Spinal cord (tissue), 10 donors: ENCODE results near the gene PDSS2. TPM values are rescaled to one million over a fixed set of nuclear protein-coding genes. Genes with fewer than 3 reads are reported as not detected.

ENCODE experiments used
- DNase-seq, 6 donors: peaks; one replicate each; pipeline versions ENCODE4 v3.0.0 to v3.0.0-alpha.2; 2013 to 2015; ENCODE audit warnings: low spot score in 6 of 6, low read depth in 4 of 6
- H3K27ac ChIP-seq: one replicate; pipeline ENCODE4 v1.5.1; 2013; ENCODE audit warnings: low read depth, low read length, control low read depth
- H3K27me3 ChIP-seq: one replicate; pipeline ENCODE4 v1.6.1; 2013; ENCODE audit warnings: low read length; ENCODE audit not compliant: control insufficient read depth, insufficient read depth
- H3K36me3 ChIP-seq: one replicate; pipeline ENCODE4 v1.6.1; 2013; ENCODE audit warnings: low read length; ENCODE audit not compliant: control insufficient read depth, insufficient read depth
- H3K4me1 ChIP-seq: one replicate; pipeline ENCODE4 v1.6.1; 2013; ENCODE audit warnings: low read length; ENCODE audit not compliant: control insufficient read depth, insufficient read depth
- H3K4me3 ChIP-seq: one replicate; pipeline ENCODE4 v1.5.1; 2013; ENCODE audit warnings: low read depth, low read length, control low read depth
- H3K9me3 ChIP-seq: one replicate; pipeline ENCODE4 v1.6.1; 2013; ENCODE audit warnings: low read length; ENCODE audit not compliant: control insufficient read depth, insufficient read depth
- WGBS: methylation state at CpG from one replicate; pipeline ENCODE4 v1.1.5; 2013; ENCODE audit warnings: missing lambda C conversion rate; ENCODE audit not compliant: insufficient coverage; 5-methylcytosine and 5-hydroxymethylcytosine counted together
- polyA plus RNA-seq, 2 donors: library from polyadenylated mRNA; unstranded; fragments of 120-200 nt; gene quantifications; one replicate each; pipeline ENCODE4 v1.2.1, GENCODE V29; 2013; ENCODE audit not compliant: insufficient read length in 2 of 2
- total RNA-seq, 2 donors: library from RNA; depleted of rRNA in 1 of 2; stranded (reverse); fragments of 120-200 nt in 1 of 2; fragments of >200 nt in 1 of 2; gene quantifications; one replicate each; pipeline versions ENCODE4 v1.2.3 to v1.2.4, GENCODE V29; 2013 to 2014
- donor health status: healthy.

Gene PDSS2
- total and polyA plus RNA-seq, 4 donors, result 9.5 to 14.5 (median 10.6) TPM

- Histone ChIP-seq H3K9me3 (no peaks in the 10 kb centered on the region), H3K36me3 (no peaks in the 10 kb centered on the region), H3K4me3 (no peak overlapping the region), H3K4me1 (peaks cover 3% of the 10 kb centered on the region), H3K27ac (no peak overlapping the region), H3K27me3 (no peaks in the 10 kb centered on the region)
- 53% methylated on average over 2 of the region's 4 CpGs for WGBS
- peak in 2 of 6 donors; percentile 49 to 70 for DNase-seq
These were observed 214.5 kb downstream of the PDSS2 start for GRCh38 chr6:107244742-107245480.

GRCh38 chr6:107244082-107244741 lies 215.2 kb downstream of the PDSS2 start:
- H3K9me3 ChIP-seq, result no peaks in the 10 kb centered on the region
- H3K27ac ChIP-seq, result no peak overlapping the region
- peaks cover 3% of the 10 kb centered on the region for H3K4me1 ChIP-seq
- 88% methylated on average over 1 of the region's 4 CpGs for WGBS
- DNase-seq, result no peak
- H3K27me3 ChIP-seq, result no peaks in the 10 kb centered on the region
- H3K36me3 ChIP-seq, result no peaks in the 10 kb centered on the region
- H3K4me3 ChIP-seq, result no peak overlapping the region

GRCh38 chr6:107243471-107243870 lies 215.9 kb downstream of the PDSS2 start:
- no peaks in the 10 kb centered on the region for H3K36me3 ChIP-seq
- H3K4me1 ChIP-seq, result peaks cover 3% of the 10 kb centered on the region
- H3K9me3 ChIP-seq, result no peaks in the 10 kb centered on the region
- no peak for DNase-seq
- 100% methylated on average over 2 of the region's 2 CpGs for WGBS
- H3K27ac ChIP-seq, result no peak overlapping the region
- no peaks in the 10 kb centered on the region for H3K27me3 ChIP-seq
- no peak overlapping the region for H3K4me3 ChIP-seq

- WGBS, result no CpG with 5 or more reads among the region's 5 CpGs
These were observed 221.2 kb downstream of the PDSS2 start for GRCh38 chr6:107237992-107238660.

GRCh38 chr6:107235511-107235910 lies 223.9 kb downstream of the PDSS2 start:
- DNase-seq, result no peak
- Histone ChIP-seq H3K36me3 (no peaks in the 10 kb centered on the region), H3K27me3 (no peaks in the 10 kb centered on the region), H3K9me3 (peaks cover 5% of the 10 kb centered on the region), H3K27ac (no peak overlapping the region), H3K4me1 (no peaks in the 10 kb centered on the region), H3K4me3 (no peak overlapping the region)

More at GRCh38 chr6:107237992-107238660, 221.2 kb downstream of the PDSS2 start:
- peaks cover 5% of the 10 kb centered on the region for H3K9me3 ChIP-seq
- no peaks in the 10 kb centered on the region for H3K27me3 ChIP-seq
- H3K4me3 ChIP-seq, result no peak overlapping the region
- no peaks in the 10 kb centered on the region for H3K36me3 ChIP-seq
- H3K27ac ChIP-seq, result no peak overlapping the region
- no peak for DNase-seq
- H3K4me1 ChIP-seq, result no peaks in the 10 kb centered on the region

DNA sequence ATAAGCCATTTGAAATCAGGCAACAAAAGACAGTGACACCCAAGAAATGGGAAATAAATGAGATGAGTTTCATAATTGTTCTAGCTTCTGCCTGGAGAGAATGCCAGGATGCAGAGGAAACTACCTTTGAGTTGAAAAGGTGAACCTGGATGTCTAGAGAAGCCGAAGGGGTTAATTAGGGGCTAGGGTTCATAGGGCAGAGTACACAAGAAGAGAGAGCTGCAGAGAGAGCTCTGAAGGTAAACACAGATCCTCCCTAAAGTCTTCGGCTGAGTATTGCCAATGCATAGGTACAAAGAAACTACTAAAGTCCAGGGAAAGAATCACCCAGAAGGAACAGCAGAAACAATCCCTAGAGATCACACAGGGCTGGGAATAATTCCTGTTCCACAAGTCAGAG lies 224.4 kb downstream of the PDSS2 start:
- H3K36me3 ChIP-seq, result no peaks in the 10 kb centered on the region
- no peaks in the 10 kb centered on the region for H3K27me3 ChIP-seq
- DNase-seq, result no peak
- peaks cover 5% of the 10 kb centered on the region for H3K9me3 ChIP-seq
- 75% methylated on average over 1 of the region's 2 CpGs for WGBS
- H3K4me1 ChIP-seq, result no peaks in the 10 kb centered on the region
- H3K27ac ChIP-seq, result no peak overlapping the region
- H3K4me3 ChIP-seq, result no peak overlapping the region

- Histone ChIP-seq H3K27me3 (no peaks in the 10 kb centered on the region), H3K4me1 (no peaks in the 10 kb centered on the region), H3K27ac (no peak overlapping the region), H3K9me3 (peaks cover 5% of the 10 kb centered on the region), H3K36me3 (no peaks in the 10 kb centered on the region), H3K4me3 (no peak overlapping the region)
- WGBS, result 78% methylated on average over 2 of the region's 3 CpGs
- no peak for DNase-seq
These were observed 228.1 kb downstream of the PDSS2 start for GRCh38 chr6:107231243-107231642.

DNA sequence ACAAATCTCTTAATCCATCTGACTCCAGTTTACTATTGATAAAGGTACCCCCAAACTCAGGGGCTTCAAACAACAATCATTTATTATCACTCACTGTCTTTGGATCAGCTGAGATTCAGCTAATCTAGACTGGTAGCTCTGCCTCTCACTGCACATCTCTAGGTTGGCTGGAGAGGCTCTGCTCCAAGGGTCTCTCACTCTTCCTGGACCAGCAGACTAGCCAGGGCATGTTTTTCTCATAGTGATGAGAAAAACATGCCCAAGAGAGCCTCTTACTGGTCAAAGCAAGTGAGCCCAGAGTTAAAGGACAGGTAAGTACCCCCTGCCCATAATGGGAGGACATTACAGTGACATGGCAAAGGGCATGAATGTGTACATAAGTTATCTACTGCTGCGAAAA lies 228.9 kb downstream of the PDSS2 start:
- Histone ChIP-seq H3K36me3 (no peaks in the 10 kb centered on the region), H3K27ac (no peak overlapping the region), H3K27me3 (no peaks in the 10 kb centered on the region), H3K9me3 (peaks cover 1% of the 10 kb centered on the region), H3K4me1 (no peaks in the 10 kb centered on the region), H3K4me3 (no peak overlapping the region)
- no CpG with 5 or more reads among the region's 1 CpG for WGBS
- DNase-seq, result no peak

GRCh38 chr6:107230024-107230423 lies 229.3 kb downstream of the PDSS2 start:
- no peak for DNase-seq
- H3K4me1 ChIP-seq, result no peaks in the 10 kb centered on the region
- H3K36me3 ChIP-seq, result no peaks in the 10 kb centered on the region
- H3K9me3 ChIP-seq, result no peaks in the 10 kb centered on the region
- 100% methylated on average over 1 of the region's 2 CpGs for WGBS
- H3K27ac ChIP-seq, result no peak overlapping the region
- H3K4me3 ChIP-seq, result no peak overlapping the region
- no peaks in the 10 kb centered on the region for H3K27me3 ChIP-seq
